Fibroblast of skin of abdomen (primary cell): ENCODE measurements around the gene PRR20G.
"Not testable (repeated sequence)": the region's sequence is repeated elsewhere in the genome, so short reads cannot be mapped to it uniquely, and the experiment has no call there.

Source experiments
- DNase-seq: peaks from one replicate; pipeline ENCODE4 v3.0.0-alpha.2; 2013

The PRR20G gene

GRCh38 chr3:127296959-127297358 is 9.1 kb upstream of the PRR20G start:
- no peak for DNase-seq

GRCh38 chr3:127296166-127296565 is 8.3 kb upstream of the PRR20G start:
- no peak for DNase-seq

GRCh38 chr3:127293650-127294049 is 5.8 kb upstream of the PRR20G start:
- not testable (repeated sequence) for DNase-seq

- DNase-seq = no peak
Measured at GRCh38 chr3:127291611-127292010, 3.8 kb upstream of the PRR20G start.

- no peak for DNase-seq
Measured at GRCh38 chr3:127291114-127291513, 3.3 kb upstream of the PRR20G start.

- peak; percentile 5 for DNase-seq
Measured at GRCh38 chr3:127289706-127290575, 2.1 kb upstream of the PRR20G start.

- DNase-seq = no peak
Measured at GRCh38 chr3:127288921-127289705, 1.3 kb upstream of the PRR20G start.

- DNase-seq = no peak
Measured at GRCh38 chr3:127288343-127288742, 497 bp upstream of the PRR20G start.

GRCh38 chr3:127286571-127287140 is 1.2 kb downstream of the PRR20G start:
- no peak for DNase-seq

GRCh38 chr3:127284258-127284657 is 3.6 kb downstream of the PRR20G start:
- no peak for DNase-seq

- no peak for DNase-seq
Measured at GRCh38 chr3:127277561-127277960, 10.3 kb downstream of the PRR20G start.

- DNase-seq = no peak
Measured at GRCh38 chr3:127276995-127277394, 10.9 kb downstream of the PRR20G start.

GRCh38 chr3:127276396-127276795 is 11.4 kb downstream of the PRR20G start:
- no peak for DNase-seq

- peak; percentile 35 for DNase-seq
Measured at GRCh38 chr3:127275287-127275781, 12.5 kb downstream of the PRR20G start.

- DNase-seq = no peak
Measured at GRCh38 chr3:127274200-127274760, 13.6 kb downstream of the PRR20G start.

- no peak for DNase-seq
Measured at GRCh38 chr3:127273206-127273605, 14.6 kb downstream of the PRR20G start.

GRCh38 chr3:127266186-127266585 is 21.7 kb downstream of the PRR20G start:
- no peak for DNase-seq

- DNase-seq = no peak
Measured at GRCh38 chr3:127265581-127265981, 22.3 kb downstream of the PRR20G start.

GRCh38 chr3:127264794-127265514 is 22.9 kb downstream of the PRR20G start:
- DNase-seq = no peak

GRCh38 chr3:127264292-127264691 is 23.6 kb downstream of the PRR20G start:
- DNase-seq = no peak

GRCh38 chr3:127263586-127264231 is 24.1 kb downstream of the PRR20G start:
- no peak for DNase-seq

GRCh38 chr3:127263037-127263436 is 24.8 kb downstream of the PRR20G start:
- no peak for DNase-seq
